H9 (cell line): Measurements from ENCODE around the gene OAS2. TPM values are rescaled to one million over a fixed set of nuclear protein-coding genes. Genes with fewer than 3 reads are reported as not detected.

Experiments used
- DNase-seq: peaks from one replicate; pipeline ENCODE4 v3.0.0-alpha.2; 2017
- H2AFZ ChIP-seq: one replicate; pipeline ENCODE4 v1.6.1; 2013; ENCODE audit warnings: mild to moderate bottlenecking, low read length, control low read depth, moderate library complexity
- H2AK5ac ChIP-seq: 2 replicates; pipeline ENCODE4 v1.6.1; 2013; ENCODE audit warnings: low read length, control low read depth, mixed read lengths; ENCODE audit not compliant: insufficient read length
- H2BK120ac ChIP-seq: one replicate; pipeline ENCODE4 v1.6.1; 2013; ENCODE audit warnings: low read depth, mild to moderate bottlenecking, low read length, control low read depth, inconsistent platforms; ENCODE audit not compliant: poor library complexity, severe bottlenecking
- H2BK12ac ChIP-seq: 2 replicates; pipeline ENCODE4 v1.6.1; 2013; ENCODE audit warnings: low read length, control low read depth, mixed read lengths, low read depth; ENCODE audit not compliant: insufficient read length
- H2BK15ac ChIP-seq: 2 replicates; pipeline ENCODE4 v1.6.1; 2013; ENCODE audit warnings: low read depth, low read length, control low read depth
- H2BK20ac ChIP-seq: one replicate; pipeline ENCODE4 v1.6.1; 2013; ENCODE audit warnings: low read depth, mild to moderate bottlenecking, low read length, control low read depth, inconsistent platforms; ENCODE audit not compliant: poor library complexity, severe bottlenecking
- H2BK5ac ChIP-seq: 2 replicates; pipeline ENCODE4 v1.6.1; 2013; ENCODE audit warnings: low read length, control low read depth, mixed read lengths; ENCODE audit not compliant: insufficient read length
- H3K14ac ChIP-seq: 2 replicates; pipeline ENCODE4 v1.6.1; 2013; ENCODE audit warnings: low read length, control low read depth; ENCODE audit not compliant: insufficient read depth
- H3K18ac ChIP-seq: 2 replicates; pipeline ENCODE4 v1.6.1; 2013; ENCODE audit warnings: low read depth, mild to moderate bottlenecking, mixed read lengths, low read length, control low read depth; ENCODE audit not compliant: insufficient read length
- H3K23ac ChIP-seq: 2 replicates; pipeline ENCODE4 v1.6.1; 2013; ENCODE audit warnings: low read length, control low read depth, mixed read lengths, low read depth; ENCODE audit not compliant: insufficient read length
- H3K23me2 ChIP-seq: 2 replicates; pipeline ENCODE4 v1.6.1; 2013; ENCODE audit warnings: low read depth, mild to moderate bottlenecking, mixed read lengths, low read length, control low read depth; ENCODE audit not compliant: insufficient read length, poor library complexity, severe bottlenecking
- H3K27ac ChIP-seq: 2 replicates; pipeline ENCODE4 v1.5.1; 2013; ENCODE audit warnings: low read length, control low read depth, mixed read lengths, low read depth; ENCODE audit not compliant: insufficient read length
- H3K27me3 ChIP-seq: 2 replicates; pipeline ENCODE4 v1.6.1; 2013; ENCODE audit warnings: low read length, control low read depth, inconsistent platforms; ENCODE audit not compliant: insufficient read depth
- H3K4ac ChIP-seq: 2 replicates; pipeline ENCODE4 v1.6.1; 2013; ENCODE audit warnings: low read depth, mild to moderate bottlenecking, control low read depth, inconsistent platforms, low read length, moderate library complexity
- H3K4me1 ChIP-seq: 2 replicates; pipeline ENCODE4 v1.6.1; 2013; ENCODE audit warnings: low read length, control low read depth, inconsistent platforms; ENCODE audit not compliant: insufficient read depth
- H3K4me2 ChIP-seq: 2 replicates; pipeline ENCODE4 v1.6.1; 2013; ENCODE audit warnings: low read length, control low read depth, mixed read lengths; ENCODE audit not compliant: insufficient read length, insufficient read depth
- H3K56ac ChIP-seq: 2 replicates; pipeline ENCODE4 v1.6.1; 2013; ENCODE audit warnings: low read depth, mild to moderate bottlenecking, mixed read lengths, low read length, control low read depth; ENCODE audit not compliant: insufficient read length
- H3K79me1 ChIP-seq: 2 replicates; pipeline ENCODE4 v1.6.1; 2013; ENCODE audit warnings: low read depth, mild to moderate bottlenecking, moderate library complexity, low read length, control low read depth, inconsistent platforms; ENCODE audit not compliant: insufficient read depth, poor library complexity, severe bottlenecking
- H3K79me2 ChIP-seq: 2 replicates; pipeline ENCODE4 v1.6.1; 2013; ENCODE audit warnings: low read length, control low read depth, inconsistent platforms; ENCODE audit not compliant: insufficient read depth
- H3K9ac ChIP-seq: 2 replicates; pipeline ENCODE4 v1.6.1; 2013; ENCODE audit warnings: low read length, control low read depth, mixed read lengths; ENCODE audit not compliant: insufficient read length; ENCODE audit errors: extremely low read depth
- H3K9me3 ChIP-seq: one replicate; pipeline ENCODE4 v1.6.1; 2013; ENCODE audit warnings: low read depth, low read length, inconsistent platforms; ENCODE audit not compliant: control insufficient read depth
- H3T11ph ChIP-seq: one replicate; pipeline ENCODE4 v1.6.1; 2013; ENCODE audit warnings: mild to moderate bottlenecking, low read length, control low read depth, inconsistent platforms
- H4K20me1 ChIP-seq: one replicate; pipeline ENCODE4 v1.6.1; 2013; ENCODE audit not compliant: control insufficient read depth, insufficient read length, insufficient read depth
- H4K5ac ChIP-seq: 2 replicates; pipeline ENCODE4 v1.6.1; 2013; ENCODE audit warnings: low read depth, mild to moderate bottlenecking, mixed read lengths, low read length, control low read depth; ENCODE audit not compliant: insufficient read length
- H4K8ac ChIP-seq: replicated peaks from 2 replicates; pipeline ENCODE4 v1.6.1; 2013; ENCODE audit warnings: low read length, control low read depth, mixed read lengths, low read depth; ENCODE audit not compliant: insufficient read length
- H4K91ac ChIP-seq: 2 replicates; pipeline ENCODE4 v1.6.1; 2013; ENCODE audit warnings: low read depth, mild to moderate bottlenecking, moderate library complexity, mixed read lengths, low read length, control low read depth; ENCODE audit not compliant: insufficient read length
- H3K27ac Mint-ChIP-seq, 3 experiments: 2 replicates in 2 of 3; 3 replicates in 1 of 3; pipeline ENCODE4 v1.8.0; 2020 to 2021; ENCODE audit warnings: mixed read lengths in 3 of 3, mild to moderate bottlenecking in 1 of 3, moderate library complexity in 1 of 3
- H3K27me3 Mint-ChIP-seq: 2 replicates; pipeline ENCODE4 v1.8.0; 2021; ENCODE audit warnings: low read depth, mild to moderate bottlenecking, moderate library complexity, mixed read lengths
- H3K36me3 Mint-ChIP-seq, 3 experiments: 2 replicates in 2 of 3; 3 replicates in 1 of 3; pipeline ENCODE4 v1.8.0; 2020 to 2021; ENCODE audit warnings: low read depth in 3 of 3, mixed read lengths in 3 of 3; ENCODE audit not compliant: insufficient read depth in 1 of 3
- H3K4me1 Mint-ChIP-seq, 2 experiments: 2 replicates each; pipeline ENCODE4 v1.8.0; 2020; ENCODE audit warnings: mixed read lengths in 2 of 2
- H3K4me3 Mint-ChIP-seq, 2 experiments: 2 replicates in 1 of 2; 3 replicates in 1 of 2; pipeline ENCODE4 v1.8.0; 2020 to 2021; ENCODE audit warnings: mild to moderate bottlenecking in 2 of 2, mixed read lengths in 2 of 2, moderate library complexity in 1 of 2
- H3K9me3 Mint-ChIP-seq, 2 experiments: 2 replicates in 1 of 2; 3 replicates in 1 of 2; pipeline ENCODE4 v1.8.0; 2020; ENCODE audit warnings: mild to moderate bottlenecking in 2 of 2, mixed read lengths in 2 of 2, moderate library complexity in 1 of 2
- CTCF ChIP-seq: fragments of 200-600 bp; sonication (generic); conservative IDR thresholded peaks from 3 replicates; pipeline ENCODE4 v1.8.0; 2021; ENCODE audit warnings: antibody characterized with exemption, mild to moderate bottlenecking
- WGBS: extraction: QIAGEN DNeasy Blood & Tissue Kit; methylation state at CpG from one replicate; pipeline ENCODE4 v1.1.7; 2013; ENCODE audit warnings: missing lambda C conversion rate, low lambda C conversion rate, mixed read lengths; ENCODE audit not compliant: insufficient read length; ENCODE audit errors: extremely low coverage; 5-methylcytosine and 5-hydroxymethylcytosine counted together
- total RNA-seq: library from RNA; stranded (reverse); gene quantifications from 2 replicates; pipeline ENCODE4 v1.2.1, GENCODE V29; 2021

The OAS2 gene
- total RNA-seq, 1 experiment from 2014 or later, result not detected

GRCh38 chr12:113056381-113056630, 78.0 kb downstream of the OAS2 start:
- no peak overlapping the region for H4K8ac ChIP-seq
- 0 out of 4 replicates have a peak, but pooled peaks cover 0 to 8% of the 10 kb centered on the region in 2 experiments for H3K4me1 Mint-ChIP-seq
- H4K20me1 ChIP-seq, result no peaks in the 10 kb centered on the region
- no peaks in the 10 kb centered on the region for H3K9me3 Mint-ChIP-seq
- H3K27me3 ChIP-seq, result peaks cover 14% of the 10 kb centered on the region
- H4K91ac ChIP-seq, result no peak overlapping the region
- no peaks in the 10 kb centered on the region for H3K79me1 ChIP-seq
- H3K4me1 ChIP-seq, result no peaks in the 10 kb centered on the region
- no peaks in the 10 kb centered on the region for H3K23me2 ChIP-seq
- H2BK15ac ChIP-seq, result no peak overlapping the region
- H3K4ac ChIP-seq, result no peak overlapping the region
- H2BK20ac ChIP-seq, result no peak overlapping the region
- H3K9ac ChIP-seq, result no peak overlapping the region
- no peak overlapping the region for H3K23ac ChIP-seq
- no peak overlapping the region for H3K27ac ChIP-seq
- no CpG with 5 or more reads among the region's 8 CpGs for WGBS
- H2BK120ac ChIP-seq, result no peak overlapping the region
- H3K18ac ChIP-seq, result no peak overlapping the region
- H4K5ac ChIP-seq, result no peak overlapping the region
- no peak overlapping the region for H2BK12ac ChIP-seq
- H3T11ph ChIP-seq, result no peak overlapping the region
- H3K14ac ChIP-seq, result no peak overlapping the region
- no peak overlapping the region for H3K56ac ChIP-seq
- no peak overlapping the region for H2BK5ac ChIP-seq
- H3K4me2 ChIP-seq, result peak overlapping the region; percentile 25
- H2AK5ac ChIP-seq, result no peak overlapping the region
- no peak overlapping the region for H3K27ac Mint-ChIP-seq
- no peaks in the 10 kb centered on the region; a peak in 1 of 7 replicates for H3K36me3 Mint-ChIP-seq
- H2AFZ ChIP-seq, result no peak overlapping the region
- peaks cover 58% of the 10 kb centered on the region for H3K27me3 Mint-ChIP-seq
- H3K79me2 ChIP-seq, result no peaks in the 10 kb centered on the region
- no peak for DNase-seq
- no peak for TF ChIP-seq CTCF
- H3K9me3 ChIP-seq, result no peaks in the 10 kb centered on the region
- peak overlapping the region; percentile 59 to 79 for H3K4me3 Mint-ChIP-seq
